ENCODE results near the gene PRRG2. TPM values are rescaled to one million over a fixed set of nuclear protein-coding genes. Genes with fewer than 3 reads are reported as not detected.

Gene PRRG2
- total and polyA plus RNA-seq, 12 donors = 0.34 to 2.4 (median 0.72) TPM

DNA sequence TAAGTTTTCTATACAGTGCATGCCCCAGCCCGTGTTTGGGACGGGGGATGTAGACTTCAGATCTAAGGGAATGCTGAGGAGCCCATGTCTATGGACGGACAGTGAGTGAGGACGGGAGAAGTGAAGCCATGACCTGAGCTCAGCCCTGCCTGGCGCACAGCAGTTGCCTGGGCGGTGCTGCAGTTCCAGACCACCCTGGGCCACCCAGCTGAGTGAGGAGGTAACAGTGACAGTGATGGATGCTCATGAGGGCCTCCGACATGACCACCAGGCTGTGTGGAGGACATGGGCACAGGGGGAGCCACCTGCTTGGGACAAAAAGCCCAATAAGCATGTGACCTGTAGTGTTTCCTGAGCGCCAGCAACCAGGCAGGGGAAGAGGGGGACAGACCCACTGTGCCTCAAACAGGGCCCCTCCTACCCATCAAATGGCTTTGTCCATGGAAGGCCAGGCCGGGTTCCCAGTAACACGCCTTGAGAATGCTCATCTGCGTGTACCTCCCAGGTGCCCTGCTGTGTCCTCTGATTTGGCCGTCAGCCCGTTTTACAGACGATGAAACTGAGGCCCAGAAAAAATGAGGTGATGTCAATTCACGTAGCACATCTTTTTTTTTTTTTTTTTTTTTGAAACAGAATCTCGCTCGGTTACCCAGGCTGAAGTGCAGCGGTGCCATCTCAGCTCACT, 23.3 kb upstream of the PRRG2 start:
- H3K36me3 ChIP-seq = peaks cover 0 to 73% (median 50%) of the 10 kb centered on the region in 9 donors
- no peak for TF ChIP-seq CTCF (IDR thresholded peaks at IDR 0.05)
- H3K9me3 ChIP-seq = no peaks in the 10 kb centered on the region
- WGBS, 2 donors = 92 to 94% methylated on average over 18 of the region's 18 CpGs
- H3K27me3 ChIP-seq = no peaks in the 10 kb centered on the region
- no peak overlapping the region for H3K4me3 ChIP-seq
- intact Hi-C loops (cut with DNase I) = no loop called here
- H3K4me1 ChIP-seq = peaks cover 0 to 51% (median 3%) of the 10 kb centered on the region in 9 donors
- no peak overlapping the region for H3K27ac ChIP-seq
- DNase-seq (no peak), ATAC-seq (no peak)

GRCh38 chr19:49558591-49558990, 22.5 kb upstream of the PRRG2 start:
- Histone ChIP-seq H3K4me3 (peak overlapping the region in 1 of 10 donors; percentile 12), H3K9me3 (no peaks in the 10 kb centered on the region), H3K36me3 (peaks cover 0 to 78% (median 50%) of the 10 kb centered on the region in 9 donors), H3K4me1 (peaks cover 0 to 51% (median 3%) of the 10 kb centered on the region in 9 donors), H3K27ac (peak overlapping the region in 1 of 10 donors; percentile 2), H3K27me3 (no peaks in the 10 kb centered on the region)
- WGBS, 2 donors = 90 to 92% methylated on average over 7 of the region's 7 CpGs
- ATAC-seq (no peak), DNase-seq (no peak)
- no peak for TF ChIP-seq CTCF (IDR thresholded peaks at IDR 0.05)
- intact Hi-C loops (cut with DNase I) = no loop called here

DNA sequence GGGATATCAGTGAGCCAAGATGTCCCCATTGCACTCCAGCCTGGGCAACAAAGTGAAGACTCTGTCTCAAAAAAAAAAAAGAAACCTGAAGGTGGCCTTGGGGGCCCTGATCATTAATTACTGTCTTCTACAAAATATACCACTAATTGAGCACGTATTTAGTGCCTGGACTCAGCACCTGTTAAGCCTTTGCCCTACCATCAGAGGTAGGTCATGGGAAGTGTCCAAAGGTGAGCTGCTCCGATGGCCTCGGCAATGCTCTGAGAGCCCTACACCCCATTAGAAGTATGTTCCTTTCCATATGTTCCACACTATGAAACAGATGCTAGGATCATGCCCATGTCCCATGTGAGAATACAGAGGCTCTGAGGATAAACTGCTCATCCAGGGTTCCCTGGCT, 21.7 kb upstream of the PRRG2 start:
- H3K4me1 ChIP-seq = peaks cover 0 to 51% (median 6%) of the 10 kb centered on the region in 9 donors

GRCh38 chr19:49559928-49560327, 21.2 kb upstream of the PRRG2 start:
- intact Hi-C loops (cut with DNase I) = no loop called here

More for the DNA sequence above, 21.7 kb upstream of the PRRG2 start:
- Histone ChIP-seq H3K36me3 (peaks cover 0 to 73% (median 50%) of the 10 kb centered on the region in 9 donors), H3K27me3 (no peaks in the 10 kb centered on the region), H3K27ac (peak overlapping the region in 2 of 10 donors; percentile 27 to 62), H3K4me3 (peak overlapping the region in 1 of 10 donors; percentile 33), H3K9me3 (no peaks in the 10 kb centered on the region)
- intact Hi-C loops (cut with DNase I) = no loop called here
- TF ChIP-seq CTCF (IDR thresholded peaks at IDR 0.05) = no peak
- 97% methylated on average over 3 of the region's 3 CpGs for WGBS, 2 donors
- DNase-seq (no peak), ATAC-seq (no peak)

More at GRCh38 chr19:49559928-49560327, 21.2 kb upstream of the PRRG2 start:
- Histone ChIP-seq H3K27ac (peak overlapping the region in 7 of 10 donors; percentile 7 to 62 (median 27)), H3K4me3 (peak overlapping the region in 1 of 10 donors; percentile 33), H3K9me3 (no peaks in the 10 kb centered on the region), H3K4me1 (peaks cover 0 to 51% (median 11%) of the 10 kb centered on the region in 9 donors), H3K36me3 (peaks cover 0 to 69% (median 47%) of the 10 kb centered on the region in 9 donors), H3K27me3 (no peaks in the 10 kb centered on the region)
- TF ChIP-seq CTCF (IDR thresholded peaks at IDR 0.05) = no peak
- ATAC-seq = peak in 3 of 8 donors; percentile 2 to 20 (median 5)
- DNase-seq = peak in 1 of 2 donors; percentile 34
- WGBS, 2 donors = 66 to 67% methylated on average over 15 of the region's 15 CpGs

All from heart right ventricle (tissue), 16 donors.